H1 (cell line): ENCODE results near the gene DNAJC6. TPM values are rescaled to one million over a fixed set of nuclear protein-coding genes. Genes with fewer than 3 reads are reported as not detected.

Source experiments
- CTCF ChIA-PET: fragments of 300-600 bp; sonication (Branson Sonifier 250); formaldehyde crosslinking; loops from one replicate; lab custom pipeline; 2021; ENCODE audit not compliant: partially characterized antibody; lab: Charles Lee
- POLR2A ChIA-PET: fragments of 300-600 bp; sonication (Branson Sonifier 250); formaldehyde crosslinking; loops from one replicate; lab custom pipeline; 2021; ENCODE audit warnings: inconsistent platforms; ENCODE audit not compliant: partially characterized antibody; lab: Charles Lee
- DNase-seq, 2 experiments: peaks; one replicate each; pipeline versions ENCODE4 v3.0.0 to v3.0.0-alpha.2; 2010 to 2022; ENCODE audit warnings: low spot score in 2 of 2, low read depth in 1 of 2, mixed read lengths in 1 of 2
- FAIRE-seq: peaks from 2 replicates; lab custom pipeline; 2011; peaks lifted over from hg19 to GRCh38; lab: Jason Lieb, UNC
- H2AFZ ChIP-seq: 2 replicates; pipeline ENCODE4 v1.8.1; 2012; ENCODE audit warnings: low read length, inconsistent platforms
- H2AK5ac ChIP-seq: 2 replicates; pipeline ENCODE4 v1.6.1; 2013; ENCODE audit warnings: low read depth, low read length
- H2BK120ac ChIP-seq: replicated peaks from 2 replicates; pipeline ENCODE3; 2013; ENCODE audit warnings: low read depth, low read length, inconsistent platforms
- H2BK12ac ChIP-seq: 2 replicates; pipeline ENCODE4 v1.6.1; 2013; ENCODE audit warnings: low read depth, low read length
- H2BK15ac ChIP-seq: 2 replicates; pipeline ENCODE4 v1.6.1; 2013; ENCODE audit warnings: low read length
- H2BK20ac ChIP-seq: 2 replicates; pipeline ENCODE4 v1.6.1; 2013; ENCODE audit warnings: low read length
- H2BK5ac ChIP-seq: 2 replicates; pipeline ENCODE4 v1.6.1; 2013; ENCODE audit warnings: low read depth, low read length
- H3K14ac ChIP-seq: 2 replicates; pipeline ENCODE4 v1.6.1; 2013; ENCODE audit warnings: inconsistent platforms; ENCODE audit not compliant: insufficient read length
- H3K18ac ChIP-seq: 2 replicates; pipeline ENCODE4 v1.6.1; 2013; ENCODE audit warnings: low read length; ENCODE audit errors: extremely low read depth
- H3K23ac ChIP-seq: 2 replicates; pipeline ENCODE4 v1.6.1; 2013; ENCODE audit warnings: inconsistent platforms; ENCODE audit not compliant: insufficient read length
- H3K23me2 ChIP-seq: 2 replicates; pipeline ENCODE4 v1.6.1; 2013; ENCODE audit warnings: low read depth, low read length
- H3K27ac ChIP-seq: 2 replicates; pipeline ENCODE4 v1.6.1; 2011; ENCODE audit warnings: low read depth, low read length, inconsistent platforms
- H3K27me3 ChIP-seq, 4 experiments: replicated peaks in 1 of 4; 1 replicate in 1 of 4; 2 replicates in 3 of 4; pipeline versions ENCODE4 v1.6.1 to v1.8.1; 2011 to 2013; ENCODE audit warnings: low read length in 3 of 4, mild to moderate bottlenecking in 3 of 4, inconsistent platforms in 2 of 4, mixed read lengths in 2 of 4, moderate library complexity in 1 of 4; ENCODE audit not compliant: control insufficient read depth in 3 of 4, insufficient read depth in 3 of 4; ENCODE audit errors: extremely low read depth in 1 of 4
- H3K36me3 ChIP-seq, 4 experiments: 2 replicates each; pipeline versions ENCODE4 v1.6.1 to v1.8.1; 2011 to 2013; ENCODE audit warnings: mild to moderate bottlenecking in 4 of 4, low read length in 3 of 4, moderate library complexity in 2 of 4, control low read depth in 1 of 4, inconsistent platforms in 1 of 4; ENCODE audit not compliant: insufficient read depth in 4 of 4, control insufficient read depth in 2 of 4
- H3K4ac ChIP-seq: replicated peaks from 2 replicates; pipeline ENCODE3; 2013; ENCODE audit warnings: low read length, low read depth, mixed read lengths, inconsistent platforms; ENCODE audit not compliant: insufficient read length
- H3K4me1 ChIP-seq, 4 experiments: replicated peaks in 1 of 4; 1 replicate in 1 of 4; 2 replicates in 3 of 4; pipeline versions ENCODE4 v1.6.1 to v1.8.1; 2011 to 2013; ENCODE audit warnings: low read length in 3 of 4, inconsistent platforms in 2 of 4, mixed read lengths in 1 of 4; ENCODE audit not compliant: insufficient read depth in 4 of 4, control insufficient read depth in 3 of 4
- H3K4me2 ChIP-seq, 2 experiments: 2 replicates each; pipeline versions ENCODE4 v1.6.1 to v1.8.1; 2011 to 2013; ENCODE audit warnings: low read depth in 2 of 2, low read length in 2 of 2, control low read depth in 1 of 2, inconsistent platforms in 1 of 2, mild to moderate bottlenecking in 1 of 2; ENCODE audit not compliant: insufficient read depth in 1 of 2
- H3K4me3 ChIP-seq, 4 experiments: fragments of 200-600, 300-600 bp in 1 of 4; sonication (generic), shearing (Covaris generic), sonication (Bioruptor Twin) in 1 of 4; 2 replicates each; pipeline versions ENCODE4 v1.5.1 to v1.8.1; 2011 to 2016; ENCODE audit warnings: low read length in 4 of 4, low read depth in 3 of 4, control low read depth in 2 of 4, inconsistent platforms in 2 of 4, mild to moderate bottlenecking in 2 of 4, mixed read lengths in 1 of 4, moderate library complexity in 1 of 4; ENCODE audit not compliant: insufficient read depth in 2 of 4; ENCODE audit errors: extremely low read depth in 1 of 4
- H3K56ac ChIP-seq: replicated peaks from 2 replicates; pipeline ENCODE3; 2013; ENCODE audit warnings: low read depth, mild to moderate bottlenecking, mixed read lengths, low read length, inconsistent platforms; ENCODE audit not compliant: insufficient read length
- H3K79me1 ChIP-seq: 2 replicates; pipeline ENCODE4 v1.6.1; 2013; ENCODE audit warnings: low read depth, low read length, control low read depth
- H3K79me2 ChIP-seq, 2 experiments: 2 replicates each; pipeline versions ENCODE4 v1.6.1 to v1.8.1; 2012 to 2013; ENCODE audit warnings: low read length in 2 of 2, mild to moderate bottlenecking in 2 of 2, inconsistent platforms in 1 of 2; ENCODE audit not compliant: insufficient read depth in 2 of 2, control insufficient read depth in 1 of 2
- H3K9ac ChIP-seq, 4 experiments: replicated peaks in 1 of 4; 1 replicate in 1 of 4; 2 replicates in 3 of 4; pipeline versions ENCODE4 v1.6.1 to v1.8.1; 2011 to 2013; ENCODE audit warnings: low read depth in 3 of 4, low read length in 3 of 4, control low read depth in 2 of 4, mild to moderate bottlenecking in 2 of 4, moderate library complexity in 2 of 4, inconsistent platforms in 1 of 4; ENCODE audit errors: extremely low read depth in 1 of 4
- H3K9me3 ChIP-seq, 2 experiments: 2 replicates each; pipeline versions ENCODE4 v1.6.1 to v1.8.1; 2012 to 2013; ENCODE audit warnings: mild to moderate bottlenecking in 2 of 2, moderate library complexity in 2 of 2, control low read depth in 1 of 2, inconsistent platforms in 1 of 2, low read depth in 1 of 2, low read length in 1 of 2, mixed read lengths in 1 of 2; ENCODE audit not compliant: insufficient read depth in 2 of 2
- H4K20me1 ChIP-seq, 2 experiments: replicated peaks in 1 of 2; 2 replicates each; pipeline versions ENCODE3 to v1.8.1; 2011 to 2013; ENCODE audit warnings: inconsistent platforms in 2 of 2, low read length in 2 of 2, mild to moderate bottlenecking in 1 of 2; ENCODE audit not compliant: insufficient read depth in 2 of 2, control insufficient read depth in 1 of 2
- H4K5ac ChIP-seq: 2 replicates; pipeline ENCODE4 v1.6.1; 2013; ENCODE audit warnings: low read length, low read depth, mixed read lengths, inconsistent platforms; ENCODE audit not compliant: insufficient read length
- H4K8ac ChIP-seq: 2 replicates; pipeline ENCODE4 v1.8.0; 2013; ENCODE audit warnings: mild to moderate bottlenecking, moderate library complexity, low read length, inconsistent platforms; ENCODE audit not compliant: insufficient read depth; ENCODE audit errors: extremely low read depth
- H4K91ac ChIP-seq: replicated peaks from 2 replicates; pipeline ENCODE3; 2013; ENCODE audit warnings: low read length, mixed read lengths, inconsistent platforms; ENCODE audit not compliant: insufficient read length
- ASH2L ChIP-seq: fragments of 200-600, 300-600 bp; sonication (generic); IDR thresholded peaks from one replicate; pipeline ENCODE4 v1.7.1; 2017; ENCODE audit warnings: low read length
- BRCA1 ChIP-seq: IDR thresholded peaks from 2 replicates; pipeline ENCODE4 v1.6.1; 2012; ENCODE audit warnings: low read depth, low read length, improper control_type of control experiment
- CBX5 ChIP-seq: fragments of 300-800, 300-1000 bp; sonication (generic); IDR thresholded peaks from 2 replicates; pipeline ENCODE4 v1.7.1; 2016; ENCODE audit warnings: antibody characterized with exemption, low read length, low read depth
- CHD1 ChIP-seq: IDR thresholded peaks from 2 replicates; pipeline ENCODE4 v1.6.1; 2012; ENCODE audit warnings: low read depth, low read length, improper control_type of control experiment
- FOSL1 ChIP-seq: IDR thresholded peaks from 2 replicates; pipeline ENCODE4 v1.6.1; 2011; ENCODE audit warnings: mild to moderate bottlenecking, low read depth, low read length, moderate library complexity; ENCODE audit not compliant: insufficient read depth
- JUND ChIP-seq: IDR thresholded peaks from 2 replicates; pipeline ENCODE4 v1.6.1; 2011; ENCODE audit warnings: mild to moderate bottlenecking, improper control_type of control experiment, low read length
- KDM5A ChIP-seq: fragments of 200-600 bp; IDR thresholded peaks from 2 replicates; pipeline ENCODE4 v1.7.1; 2012; ENCODE audit warnings: mild to moderate bottlenecking, low read length, inconsistent platforms, mixed read lengths
- NANOG ChIP-seq: IDR thresholded peaks from 2 replicates; pipeline ENCODE4 v1.6.1; 2011; ENCODE audit warnings: low read length, low read depth, mild to moderate bottlenecking, inconsistent platforms; ENCODE audit not compliant: insufficient read depth, poor library complexity, severe bottlenecking
- POLR2AphosphoS5 ChIP-seq: IDR thresholded peaks from 2 replicates; pipeline ENCODE4 v1.6.1; 2011; ENCODE audit warnings: low read depth, low read length
- ZNF274 ChIP-seq: IDR thresholded peaks from 2 replicates; pipeline ENCODE4 v1.7.0; 2012; ENCODE audit warnings: low read length, borderline replicate concordance; ENCODE audit errors: extremely low read depth
- WGBS, 2 experiments: shearing (Covaris generic) in 1 of 2; methylation state at CpG; one replicate each; pipeline versions ENCODE4 v1.1.6 to v1.1.7; 2013 to 2015; ENCODE audit warnings: low lambda C conversion rate in 2 of 2, mixed read lengths in 2 of 2, inconsistent platforms in 1 of 2, low coverage in 1 of 2, missing lambda C conversion rate in 1 of 2; ENCODE audit not compliant: insufficient replicate concordance in 2 of 2, insufficient coverage in 1 of 2, insufficient read length in 1 of 2; ENCODE audit errors: extremely low coverage in 1 of 2, missing lambda C conversion rate in 1 of 2; 5-methylcytosine and 5-hydroxymethylcytosine counted together
- polyA plus RNA-seq, 7 experiments: library from polyadenylated mRNA; depleted of rRNA in 3 of 7; stranded (reverse) in 5 of 7; unstranded in 2 of 7; fragments of >200 nt in 5 of 7; fragments of 200-250 nt in 2 of 7; gene quantifications; 1 replicate in 5 of 7; 2 replicates in 1 of 7; 4 replicates in 1 of 7; pipeline versions ENCODE4 v1.2.1 to v1.2.3, GENCODE V29; 2011 to 2013; ENCODE audit warnings: missing spikeins in 2 of 7, mixed read lengths in 2 of 7
- total RNA-seq: library from RNA; stranded (reverse); fragmentation: NEBNext Ultra II Directional; extraction: Animal tissue kit (Norgen Biotek cat#: 25700); gene quantifications from 2 replicates; pipeline ENCODE4 v1.2.1, GENCODE V29; 2021
- TF ChIP-seq, protein P1 (sequence below): IDR thresholded peaks from 2 replicates; pipeline ENCODE4 v1.6.1; 2012; ENCODE audit warnings: inconsistent platforms

The DNAJC6 gene
- total and polyA plus RNA-seq, 2 of the 8 experiments (the other 6 are each of a cell fraction or from before 2014, with no cell fraction given): 1.6 to 3.0 TPM

DNA sequence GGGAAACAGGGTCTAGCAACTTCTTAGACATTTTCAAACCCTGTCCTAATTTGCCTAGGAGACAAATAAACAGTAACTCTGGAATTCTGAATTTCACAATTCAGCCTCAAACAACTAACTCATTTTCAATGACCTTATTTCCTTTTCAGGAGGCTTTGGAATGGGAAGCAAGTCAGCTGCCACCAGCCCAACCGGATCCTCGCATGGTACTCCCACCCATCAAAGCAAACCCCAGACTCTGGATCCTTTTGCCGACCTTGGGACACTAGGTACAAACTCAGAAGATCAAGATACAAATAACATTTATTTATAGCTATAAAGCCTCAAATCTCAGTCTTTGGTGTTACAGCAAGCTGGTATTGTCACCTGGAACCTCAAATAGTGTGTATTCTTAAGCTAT lies 92.3 kb downstream of the DNAJC6 start:
- Histone ChIP-seq H4K5ac (no peak overlapping the region), H2BK120ac (no peak overlapping the region), H3K4me1 (no peaks in the 10 kb centered on the region), H3K4ac (no peak overlapping the region), H3K27ac (no peak overlapping the region), H2BK15ac (no peak overlapping the region), H4K20me1 (no peaks in the 10 kb centered on the region), H3K79me2 (no peaks in the 10 kb centered on the region), H4K8ac (no peak overlapping the region), H2AFZ (no peak overlapping the region), H3K9me3 (no peaks in the 10 kb centered on the region; a peak in 1 of 4 replicates), H3K27me3 (no peaks in the 10 kb centered on the region), H2BK20ac (no peak overlapping the region), H3K18ac (no peak overlapping the region), H3K14ac (no peak overlapping the region), H3K4me2 (no peak overlapping the region), H3K56ac (no peak overlapping the region), H3K9ac (no peak overlapping the region), H3K23me2 (no peaks in the 10 kb centered on the region), H3K23ac (no peak overlapping the region), H2AK5ac (no peak overlapping the region), H3K36me3 (no peaks in the 10 kb centered on the region), H2BK12ac (no peak overlapping the region), H3K79me1 (no peaks in the 10 kb centered on the region), H4K91ac (no peak overlapping the region), H2BK5ac (no peak overlapping the region), H3K4me3 (no peak overlapping the region)
- FAIRE-seq: no peak
- 95% methylated on average over 3 of the region's 3 CpGs; no CpG with 5 or more reads in 1 of the 2 experiments for WGBS, 2 experiments
- POLR2A ChIA-PET: no interaction called here
- CTCF ChIA-PET: interaction anchor here (0.7 kb wide), 1 partner anchor 60 kb away, joined by 3 read pairs; no protein-coding TSS in a partner anchor
- TF ChIP-seq BRCA1: no peak
- TF ChIP-seq CBX5: no peak
- TF ChIP-seq KDM5A: no peak
- TF ChIP-seq FOSL1: no peak
- no peak for TF ChIP-seq ZNF274
- no peak for TF ChIP-seq ASH2L
- TF ChIP-seq CHD1: no peak
- TF ChIP-seq JUND: no peak
- no peak for TF ChIP-seq NANOG
- TF ChIP-seq, protein P1, sequence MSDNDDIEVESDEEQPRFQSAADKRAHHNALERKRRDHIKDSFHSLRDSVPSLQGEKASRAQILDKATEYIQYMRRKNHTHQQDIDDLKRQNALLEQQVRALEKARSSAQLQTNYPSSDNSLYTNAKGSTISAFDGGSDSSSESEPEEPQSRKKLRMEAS: no peak
- TF ChIP-seq POLR2AphosphoS5: no peak
- no peak for DNase-seq
